ENCODE results near the gene BHLHE40. TPM values are rescaled to one million over a fixed set of nuclear protein-coding genes. Genes with fewer than 3 reads are reported as not detected.

BHLHE40 gene
- polyA plus RNA-seq, result 100 to 1,000 TPM in 1 of 3 donors, 10 to 100 TPM in 2; 39.0 to 138 (median 80.4) TPM

- WGBS, 3 donors, result 0 to 1% (median 0%) methylated on average over 50 to 51 of the region's 51 CpGs
- peak within 1 kb of the TSS; percentile 99 for H3K27ac ChIP-seq (ENCODE audit: low read depth, low read length)
These were observed at the start of gene BHLHE40 for GRCh38 chr3:4979428-4980228. Gene BHLHE40, plus strand, starts transcription at chr3:4979437. Its CDS starts 282 bp downstream, at chr3:4979719.

- H3K27ac ChIP-seq (ENCODE audit: low read depth, low read length), result no peak overlapping the region
- WGBS, 3 donors, result 60 to 79% (median 72%) methylated on average over 1 of the region's 1 CpG
These were observed 48.7 kb upstream of the BHLHE40 start for GRCh38 chr3:4930501-4930900.

GRCh38 chr3:4934050-4934449, 45.2 kb upstream of the BHLHE40 start:
- WGBS, 3 donors, result 87 to 94% (median 88%) methylated on average over 3 of the region's 3 CpGs
- no peak overlapping the region for H3K27ac ChIP-seq (ENCODE audit: low read depth, low read length)

- H3K27ac ChIP-seq (ENCODE audit: low read depth, low read length), result no peak overlapping the region
- 87 to 100% (median 95%) methylated on average over 1 of the region's 1 CpG for WGBS, 3 donors
These were observed 43.9 kb upstream of the BHLHE40 start for GRCh38 chr3:4935347-4935746.

- no peak overlapping the region for H3K27ac ChIP-seq (ENCODE audit: low read depth, low read length)
- 93 to 96% (median 95%) methylated on average over 6 of the region's 6 CpGs for WGBS, 3 donors
These were observed 42.1 kb upstream of the BHLHE40 start for GRCh38 chr3:4936982-4937614.

GRCh38 chr3:4938281-4938982, 40.8 kb upstream of the BHLHE40 start:
- 81 to 97% (median 83%) methylated on average over 3 of the region's 3 CpGs for WGBS, 3 donors
- no peak overlapping the region for H3K27ac ChIP-seq (ENCODE audit: low read depth, low read length)

GRCh38 chr3:4939276-4939675, 40.0 kb upstream of the BHLHE40 start:
- no peak overlapping the region for H3K27ac ChIP-seq (ENCODE audit: low read depth, low read length)
- WGBS, 3 donors, result 75 to 97% (median 84%) methylated on average over 3 of the region's 3 CpGs

- 97 to 98% (median 97%) methylated on average over 4 of the region's 4 CpGs for WGBS, 3 donors
- no peak overlapping the region for H3K27ac ChIP-seq (ENCODE audit: low read depth, low read length)
These were observed 38.3 kb upstream of the BHLHE40 start for GRCh38 chr3:4940985-4941384.

- WGBS, 3 donors, result 82 to 98% (median 89%) methylated on average over 1 of the region's 1 CpG
- H3K27ac ChIP-seq (ENCODE audit: low read depth, low read length), result no peak overlapping the region
These were observed 35.7 kb upstream of the BHLHE40 start for GRCh38 chr3:4943549-4943948.

GRCh38 chr3:4945324-4945723, 33.9 kb upstream of the BHLHE40 start:
- 93 to 94% (median 93%) methylated on average over 10 of the region's 10 CpGs for WGBS, 3 donors
- H3K27ac ChIP-seq (ENCODE audit: low read depth, low read length), result no peak overlapping the region

- H3K27ac ChIP-seq (ENCODE audit: low read depth, low read length), result no peak overlapping the region
These were observed 32.2 kb upstream of the BHLHE40 start for GRCh38 chr3:4947028-4947427.

GRCh38 chr3:4948395-4948794, 30.8 kb upstream of the BHLHE40 start:
- H3K27ac ChIP-seq (ENCODE audit: low read depth, low read length), result no peak overlapping the region
- 75 to 83% (median 82%) methylated on average over 4 of the region's 4 CpGs for WGBS, 3 donors

More at GRCh38 chr3:4947028-4947427, 32.2 kb upstream of the BHLHE40 start:
- whole genome bisulfite sequencing, 3 donors, result 88 to 97% (median 96%) methylated on average over 5 of the region's 5 CpGs

- WGBS, 3 donors, result 90 to 97% (median 94%) methylated on average over 2 of the region's 2 CpGs
- H3K27ac ChIP-seq (ENCODE audit: low read depth, low read length), result no peak overlapping the region
These were observed 30.2 kb upstream of the BHLHE40 start for GRCh38 chr3:4949004-4949403.

GRCh38 chr3:4949659-4950058, 29.6 kb upstream of the BHLHE40 start:
- 55 to 74% (median 70%) methylated on average over 2 of the region's 2 CpGs for WGBS, 3 donors
- no peak overlapping the region for H3K27ac ChIP-seq (ENCODE audit: low read depth, low read length)

GRCh38 chr3:4950351-4950784, 28.9 kb upstream of the BHLHE40 start:
- WGBS, 3 donors, result 45 to 93% (median 52%) methylated on average over 4 of the region's 4 CpGs
- H3K27ac ChIP-seq (ENCODE audit: low read depth, low read length), result no peak overlapping the region

GRCh38 chr3:4950948-4951347, 28.3 kb upstream of the BHLHE40 start:
- no peak overlapping the region for H3K27ac ChIP-seq (ENCODE audit: low read depth, low read length)
- WGBS, 3 donors, result 85 to 93% (median 93%) methylated on average over 8 of the region's 8 CpGs

- 56 to 88% (median 82%) methylated on average over 2 of the region's 2 CpGs for WGBS, 3 donors
- H3K27ac ChIP-seq (ENCODE audit: low read depth, low read length), result no peak overlapping the region
These were observed 26.1 kb upstream of the BHLHE40 start for GRCh38 chr3:4953119-4953518.

- 89 to 93% (median 91%) methylated on average over 6 of the region's 6 CpGs for WGBS, 3 donors
- no peak overlapping the region for H3K27ac ChIP-seq (ENCODE audit: low read depth, low read length)
These were observed 24.8 kb upstream of the BHLHE40 start for GRCh38 chr3:4954256-4955000.

Measured in adipose tissue (tissue), 3 donors.